Measurements from ENCODE around the gene DPT. TPM values are rescaled to one million over a fixed set of nuclear protein-coding genes. Genes with fewer than 3 reads are reported as not detected.

The DPT gene
- total RNA-seq, 5 donors from 2014 or later (not counting 1 experiment from before 2014, with no cell fraction given): not detected

GRCh38 chr1:168689726-168690602 is 39.0 kb downstream of the DPT start:
- Histone ChIP-seq H3K36me3 (ENCODE audit: control insufficient read depth in 2 of 2, extremely low read depth in 1 of 2, insufficient read depth in 1 of 2, low read length in 1 of 2) (no peaks in the 10 kb centered on the region), H3K27me3 (replicated peaks in 1 of 2; ENCODE audit: control insufficient read depth in 2 of 2, extremely low read depth in 1 of 2, insufficient read depth in 2 of 2, low read length in 1 of 2) (no peaks in the 10 kb centered on the region), H3K27ac (ENCODE audit: low read length) (no peak overlapping the region), H3K4me1 (ENCODE audit: control insufficient read depth in 1 of 2, extremely low read depth in 1 of 2, insufficient read depth in 2 of 2, low read length in 2 of 2) (no peaks in the 10 kb centered on the region), H3K4me3 (ENCODE audit: control insufficient read depth in 1 of 2, extremely low read depth in 1 of 2, low read length in 1 of 2) (no peak overlapping the region), H3K9me3 (no peaks in the 10 kb centered on the region)
- no peak overlapping the region for H3K4me3 Mint-ChIP-seq
- DNase-seq (no peak), ATAC-seq (replicated peaks in 1 of 4) (no peak)
- H3K9me3 Mint-ChIP-seq: no peaks in the 10 kb centered on the region
- POLR2A ChIA-PET: no interaction called here
- H3K27ac Mint-ChIP-seq: no peak overlapping the region
- no peaks in the 10 kb centered on the region for H3K4me1 Mint-ChIP-seq
- H3K27me3 Mint-ChIP-seq: peaks cover 13 to 15% of the 10 kb centered on the region in 2 donors
- WGBS (ENCODE audit: insufficient coverage): 82% methylated on average over 4 of the region's 8 CpGs
- H3K36me3 Mint-ChIP-seq: no peaks in the 10 kb centered on the region
- CTCF ChIA-PET: no interaction called here

GRCh38 chr1:168689327-168689657 is 39.7 kb downstream of the DPT start:
- no peak overlapping the region for H3K4me3 Mint-ChIP-seq
- no peak for ATAC-seq (replicated peaks in 1 of 4)
- POLR2A ChIA-PET: no interaction called here

GRCh38 chr1:168688644-168689326 is 40.2 kb downstream of the DPT start:
- WGBS (ENCODE audit: insufficient coverage): 70% methylated on average over 1 of the region's 5 CpGs
- H3K4me3 Mint-ChIP-seq: no peak overlapping the region
- no peaks in the 10 kb centered on the region for H3K36me3 Mint-ChIP-seq
- ATAC-seq (replicated peaks in 1 of 4) (no peak), DNase-seq (no peak)
- H3K9me3 Mint-ChIP-seq: no peaks in the 10 kb centered on the region
- no peaks in the 10 kb centered on the region for H3K9me3 ChIP-seq
- H3K27ac ChIP-seq (ENCODE audit: low read length): no peak overlapping the region
- no peaks in the 10 kb centered on the region for H3K4me1 ChIP-seq (ENCODE audit: control insufficient read depth in 1 of 2, extremely low read depth in 1 of 2, insufficient read depth in 2 of 2, low read length in 2 of 2)
- ChIA-PET CTCF (no interaction called here), POLR2A (no interaction called here)
- H3K27me3 Mint-ChIP-seq: peaks cover 19 to 21% of the 10 kb centered on the region in 2 donors
- H3K27me3 ChIP-seq (replicated peaks in 1 of 2; ENCODE audit: control insufficient read depth in 2 of 2, extremely low read depth in 1 of 2, insufficient read depth in 2 of 2, low read length in 1 of 2): peaks cover 0 to 6% of the 10 kb centered on the region in 2 experiments
- no peak overlapping the region for H3K4me3 ChIP-seq (ENCODE audit: control insufficient read depth in 1 of 2, extremely low read depth in 1 of 2, low read length in 1 of 2)
- H3K27ac Mint-ChIP-seq: no peak overlapping the region
- no peaks in the 10 kb centered on the region for H3K36me3 ChIP-seq (ENCODE audit: control insufficient read depth in 2 of 2, extremely low read depth in 1 of 2, insufficient read depth in 1 of 2, low read length in 1 of 2)
- H3K4me1 Mint-ChIP-seq: no peaks in the 10 kb centered on the region

More at GRCh38 chr1:168689327-168689657, 39.7 kb downstream of the DPT start:
- no peak overlapping the region for H3K27ac Mint-ChIP-seq
- no peaks in the 10 kb centered on the region for H3K4me1 ChIP-seq (ENCODE audit: control insufficient read depth in 1 of 2, extremely low read depth in 1 of 2, insufficient read depth in 2 of 2, low read length in 2 of 2)
- 93% methylated on average over 2 of the region's 2 CpGs for WGBS (ENCODE audit: insufficient coverage)
- H3K36me3 Mint-ChIP-seq: no peaks in the 10 kb centered on the region
- DNase-seq: no peak
- H3K27ac ChIP-seq (ENCODE audit: low read length): no peak overlapping the region
- peaks cover 0 to under 1% of the 10 kb centered on the region in 2 experiments for H3K27me3 ChIP-seq (replicated peaks in 1 of 2; ENCODE audit: control insufficient read depth in 2 of 2, extremely low read depth in 1 of 2, insufficient read depth in 2 of 2, low read length in 1 of 2)
- H3K36me3 ChIP-seq (ENCODE audit: control insufficient read depth in 2 of 2, extremely low read depth in 1 of 2, insufficient read depth in 1 of 2, low read length in 1 of 2): no peaks in the 10 kb centered on the region
- H3K9me3 ChIP-seq: no peaks in the 10 kb centered on the region
- H3K27me3 Mint-ChIP-seq: peaks cover 17 to 20% of the 10 kb centered on the region in 2 donors
- no peak overlapping the region for H3K4me3 ChIP-seq (ENCODE audit: control insufficient read depth in 1 of 2, extremely low read depth in 1 of 2, low read length in 1 of 2)
- H3K4me1 Mint-ChIP-seq: no peaks in the 10 kb centered on the region
- H3K9me3 Mint-ChIP-seq: no peaks in the 10 kb centered on the region
- CTCF ChIA-PET: no interaction called here

GRCh38 chr1:168687816-168688215 is 41.2 kb downstream of the DPT start:
- 90% methylated on average over 3 of the region's 4 CpGs for WGBS (ENCODE audit: insufficient coverage)
- no peak overlapping the region for H3K27ac Mint-ChIP-seq
- ATAC-seq (replicated peaks in 1 of 4) (no peak), DNase-seq (no peak)
- peaks cover 0 to 6% (median 2%) of the 10 kb centered on the region in 3 donors for H3K9me3 Mint-ChIP-seq
- H3K4me3 Mint-ChIP-seq: no peak overlapping the region
- no peaks in the 10 kb centered on the region for H3K4me1 Mint-ChIP-seq
- no peak overlapping the region for H3K27ac ChIP-seq (ENCODE audit: low read length)
- H3K27me3 ChIP-seq (replicated peaks in 1 of 2; ENCODE audit: control insufficient read depth in 2 of 2, extremely low read depth in 1 of 2, insufficient read depth in 2 of 2, low read length in 1 of 2): peaks cover 0 to 10% of the 10 kb centered on the region in 2 experiments
- H3K36me3 ChIP-seq (ENCODE audit: control insufficient read depth in 2 of 2, extremely low read depth in 1 of 2, insufficient read depth in 1 of 2, low read length in 1 of 2): no peaks in the 10 kb centered on the region
- H3K27me3 Mint-ChIP-seq: peaks cover 21 to 24% of the 10 kb centered on the region in 2 donors
- POLR2A ChIA-PET: no interaction called here
- no peak overlapping the region for H3K4me3 ChIP-seq (ENCODE audit: control insufficient read depth in 1 of 2, extremely low read depth in 1 of 2, low read length in 1 of 2)
- no peaks in the 10 kb centered on the region for H3K4me1 ChIP-seq (ENCODE audit: control insufficient read depth in 1 of 2, extremely low read depth in 1 of 2, insufficient read depth in 2 of 2, low read length in 2 of 2)
- CTCF ChIA-PET: no interaction called here
- H3K36me3 Mint-ChIP-seq: no peaks in the 10 kb centered on the region
- H3K9me3 ChIP-seq: no peaks in the 10 kb centered on the region

GRCh38 chr1:168686666-168687065 is 42.3 kb downstream of the DPT start:
- H3K4me1 ChIP-seq (ENCODE audit: control insufficient read depth in 1 of 2, extremely low read depth in 1 of 2, insufficient read depth in 2 of 2, low read length in 2 of 2): no peaks in the 10 kb centered on the region
- no peak overlapping the region for H3K27ac ChIP-seq (ENCODE audit: low read length)
- no peak overlapping the region for H3K4me3 Mint-ChIP-seq
- DNase-seq (no peak), ATAC-seq (replicated peaks in 1 of 4) (no peak)
- H3K27me3 Mint-ChIP-seq: peaks cover 24 to 26% of the 10 kb centered on the region in 2 donors
- H3K9me3 ChIP-seq: no peaks in the 10 kb centered on the region
- no peak overlapping the region for H3K27ac Mint-ChIP-seq
- no peaks in the 10 kb centered on the region for H3K4me1 Mint-ChIP-seq
- H3K36me3 ChIP-seq (ENCODE audit: control insufficient read depth in 2 of 2, extremely low read depth in 1 of 2, insufficient read depth in 1 of 2, low read length in 1 of 2): no peaks in the 10 kb centered on the region
- ChIA-PET CTCF (no interaction called here), POLR2A (no interaction called here)
- peaks cover 0 to 10% of the 10 kb centered on the region in 2 experiments for H3K27me3 ChIP-seq (replicated peaks in 1 of 2; ENCODE audit: control insufficient read depth in 2 of 2, extremely low read depth in 1 of 2, insufficient read depth in 2 of 2, low read length in 1 of 2)
- no peaks in the 10 kb centered on the region for H3K36me3 Mint-ChIP-seq
- WGBS (ENCODE audit: insufficient coverage): 75% methylated on average over 1 of the region's 2 CpGs
- no peak overlapping the region for H3K4me3 ChIP-seq (ENCODE audit: control insufficient read depth in 1 of 2, extremely low read depth in 1 of 2, low read length in 1 of 2)
- H3K9me3 Mint-ChIP-seq: peaks cover 0 to 13% (median 8%) of the 10 kb centered on the region in 3 donors

GRCh38 chr1:168683871-168684270 is 45.1 kb downstream of the DPT start:
- Mint-ChIP-seq H3K4me1 (no peaks in the 10 kb centered on the region), H3K9me3 (peaks cover 5 to 19% (median 16%) of the 10 kb centered on the region in 3 donors), H3K4me3 (no peak overlapping the region), H3K36me3 (no peaks in the 10 kb centered on the region), H3K27ac (no peak overlapping the region), H3K27me3 (peaks cover 30 to 32% of the 10 kb centered on the region in 2 donors)
- no peak for ATAC-seq (replicated peaks in 1 of 4)
- H3K9me3 ChIP-seq: no peaks in the 10 kb centered on the region
- no peaks in the 10 kb centered on the region for H3K36me3 ChIP-seq (ENCODE audit: control insufficient read depth in 2 of 2, extremely low read depth in 1 of 2, insufficient read depth in 1 of 2, low read length in 1 of 2)
- DNase-seq: no peak
- ChIA-PET POLR2A (no interaction called here), CTCF (no interaction called here)
- no peak overlapping the region for H3K4me3 ChIP-seq (ENCODE audit: control insufficient read depth in 1 of 2, extremely low read depth in 1 of 2, low read length in 1 of 2)
- no peak overlapping the region for H3K27ac ChIP-seq (ENCODE audit: low read length)
- peaks cover 0 to 10% of the 10 kb centered on the region in 2 experiments for H3K27me3 ChIP-seq (replicated peaks in 1 of 2; ENCODE audit: control insufficient read depth in 2 of 2, extremely low read depth in 1 of 2, insufficient read depth in 2 of 2, low read length in 1 of 2)
- H3K4me1 ChIP-seq (ENCODE audit: control insufficient read depth in 1 of 2, extremely low read depth in 1 of 2, insufficient read depth in 2 of 2, low read length in 2 of 2): no peaks in the 10 kb centered on the region
- 60% methylated on average over 1 of the region's 1 CpG for WGBS (ENCODE audit: insufficient coverage)

Data from T-cell (primary cell).